AG09309 (cell line): ENCODE results near the gene GRK5.

Experiments used
- DNase-seq: peaks from one replicate; pipeline ENCODE4 v3.0.0-alpha.2; 2010; ENCODE audit warnings: low read depth
- H3K4me3 ChIP-seq: 2 replicates; pipeline ENCODE4 v1.5.1; 2011; ENCODE audit warnings: mild to moderate bottlenecking, low read depth, low read length, moderate library complexity; ENCODE audit not compliant: control insufficient read depth
- CTCF ChIP-seq: IDR thresholded peaks from 2 replicates; pipeline ENCODE4 v1.5.1; 2011; ENCODE audit warnings: mild to moderate bottlenecking, low read depth, low read length, inconsistent platforms; ENCODE audit not compliant: insufficient read depth, control insufficient read depth; ENCODE audit errors: missing control alignments

The GRK5 gene

GRCh38 chr10:119425881-119426170, 218.5 kb downstream of the GRK5 start:
- TF ChIP-seq CTCF: no peak
- no peak overlapping the region for H3K4me3 ChIP-seq
- no peak for DNase-seq

- H3K4me3 ChIP-seq: no peak overlapping the region
- TF ChIP-seq CTCF: no peak
- DNase-seq: no peak
Measured at GRCh38 chr10:119426699-119427098, 219.3 kb downstream of the GRK5 start.

GRCh38 chr10:119427263-119427864, 220.0 kb downstream of the GRK5 start:
- no peak for TF ChIP-seq CTCF

GRCh38 chr10:119428789-119429188, 221.4 kb downstream of the GRK5 start:
- H3K4me3 ChIP-seq: no peak overlapping the region
- TF ChIP-seq CTCF: peak; percentile 20
- DNase-seq: peak; percentile 70

More at GRCh38 chr10:119427263-119427864, 220.0 kb downstream of the GRK5 start:
- no peak overlapping the region for H3K4me3 ChIP-seq
- no peak for DNase-seq

GRCh38 chr10:119429771-119430170, 222.4 kb downstream of the GRK5 start:
- no peak overlapping the region for H3K4me3 ChIP-seq
- DNase-seq: no peak
- no peak for TF ChIP-seq CTCF

GRCh38 chr10:119431034-119431772, 223.8 kb downstream of the GRK5 start:
- H3K4me3 ChIP-seq: no peak overlapping the region
- no peak for DNase-seq
- no peak for TF ChIP-seq CTCF
